ENCODE data around the gene HLA-DRB1.

GRCh38 chr6:32554116-32554965, 35.3 kb downstream of the HLA-DRB1 start:
- no peak for TF ChIP-seq CTCF (IDR thresholded peaks at IDR 0.05; ENCODE audit: extremely low read depth in 1 of 2, insufficient read depth in 1 of 2, low read depth in 1 of 2, low read length in 2 of 2)
- no peak for TF ChIP-seq POLR2AphosphoS5 (IDR thresholded peaks at IDR 0.05; ENCODE audit: insufficient read depth, low read depth, low read length)
- TF ChIP-seq POLR2A (IDR thresholded peaks at IDR 0.05; ENCODE audit: low read depth, low read length): no peak
- TF ChIP-seq MAX (IDR thresholded peaks at IDR 0.05; ENCODE audit: insufficient read depth, insufficient read length): no peak
- no peak for TF ChIP-seq MYC (IDR thresholded peaks at IDR 0.05; ENCODE audit: low read depth, low read length)
- TF ChIP-seq EZH2 (IDR thresholded peaks at IDR 0.05; ENCODE audit: borderline replicate concordance, low read depth, low read length, severe bottlenecking): no peak
- TF ChIP-seq JUN (IDR thresholded peaks at IDR 0.05; ENCODE audit: borderline replicate concordance, insufficient read depth, insufficient read length, low read depth): no peak
- TF ChIP-seq GATA2 (IDR thresholded peaks at IDR 0.05; ENCODE audit: insufficient read depth, insufficient read length, low read depth, low read length): no peak
